ENCODE results near the gene THAP4. TPM values are rescaled to one million over a fixed set of nuclear protein-coding genes. Genes with fewer than 3 reads are reported as not detected.

Gene THAP4
- polyA plus RNA-seq, 3 donors, result 15.1 to 25.9 (median 16.3) TPM

- H3K4me2 ChIP-seq (replicated peaks; ENCODE audit: extremely low read depth, low read length, poor library complexity, severe bottlenecking), result no peak overlapping the region
- TF ChIP-seq CTCF (IDR thresholded peaks at IDR 0.05), result no peak
- no peaks in the 10 kb centered on the region for H3K9me3 ChIP-seq (replicated peaks in 1 of 2; ENCODE audit: control insufficient read depth in 1 of 2, insufficient read depth in 1 of 2, low read length in 2 of 2)
- intact Hi-C loops (cut with micrococcal nuclease), result no loop called here
- Mint-ChIP-seq H3K4me3 (no peak overlapping the region), H3K27ac (no peak overlapping the region), H3K27me3 (ENCODE audit: low read depth in 3 of 3) (peaks cover 24 to 31% (median 26%) of the 10 kb centered on the region in 3 donors), H3K36me3 (peaks cover 2% of the 10 kb centered on the region in 2 donors), H3K4me1 (peaks cover 5% of the 10 kb centered on the region), H3K9me3 (peaks cover 0 to 6% (median 4%) of the 10 kb centered on the region in 7 donors)
- peaks cover 6 to 8% of the 10 kb centered on the region in 2 donors for H3K4me1 ChIP-seq (ENCODE audit: control insufficient read depth in 1 of 2, insufficient read depth in 2 of 2, low read length in 2 of 2)
- 88% methylated on average over 10 of the region's 13 CpGs for WGBS (ENCODE audit: insufficient coverage)
- no peaks in the 10 kb centered on the region for H3K36me3 ChIP-seq (replicated peaks in 1 of 2; ENCODE audit: control insufficient read depth in 1 of 2, insufficient read depth in 2 of 2, low read length in 2 of 2)
- H3K79me2 ChIP-seq (ENCODE audit: insufficient read depth, low read length), result no peaks in the 10 kb centered on the region
- H3K9ac ChIP-seq (ENCODE audit: insufficient read depth, low read length, poor library complexity, severe bottlenecking), result no peak overlapping the region
- no peaks in the 10 kb centered on the region for H4K20me1 ChIP-seq (ENCODE audit: insufficient read depth, low read length)
- no peak for DNase-seq
- H3K4me3 ChIP-seq (replicated peaks in 1 of 3; ENCODE audit: low read depth in 2 of 3, low read length in 3 of 3), result no peak overlapping the region
- no peak overlapping the region for H3K27ac ChIP-seq (ENCODE audit: low read depth in 1 of 2, low read length in 2 of 2)
- H3K27me3 ChIP-seq (ENCODE audit: control insufficient read depth in 2 of 2, insufficient read depth in 2 of 2, low read length in 2 of 2), result peaks cover 0 to 20% of the 10 kb centered on the region in 2 donors
- no peak overlapping the region for H2AFZ ChIP-seq (ENCODE audit: insufficient read depth, low read depth, low read length, poor library complexity, severe bottlenecking)
Observed at GRCh38 chr2:241535871-241536655, 100.9 kb downstream of the THAP4 start.

- H3K9me3 Mint-ChIP-seq, result no peaks in the 10 kb centered on the region
- peaks cover 0 to 10% of the 10 kb centered on the region in 2 donors for H3K27me3 ChIP-seq (ENCODE audit: control insufficient read depth in 2 of 2, insufficient read depth in 2 of 2, low read length in 2 of 2)
- peaks cover 15 to 29% (median 16%) of the 10 kb centered on the region in 3 donors for H3K27me3 Mint-ChIP-seq (ENCODE audit: low read depth in 3 of 3)
- H3K36me3 ChIP-seq (replicated peaks in 1 of 2; ENCODE audit: control insufficient read depth in 1 of 2, insufficient read depth in 2 of 2, low read length in 2 of 2), result no peaks in the 10 kb centered on the region
- no peak overlapping the region for H3K27ac ChIP-seq (ENCODE audit: low read depth in 1 of 2, low read length in 2 of 2)
- no peaks in the 10 kb centered on the region for H3K79me2 ChIP-seq (ENCODE audit: insufficient read depth, low read length)
- intact Hi-C loops (cut with micrococcal nuclease), result no loop called here
- WGBS (ENCODE audit: insufficient coverage), result 94% methylated on average over 15 of the region's 17 CpGs
- no peak overlapping the region for H3K4me3 ChIP-seq (replicated peaks in 1 of 3; ENCODE audit: low read depth in 2 of 3, low read length in 3 of 3)
- no peaks in the 10 kb centered on the region for H3K4me1 Mint-ChIP-seq
- H3K9ac ChIP-seq (ENCODE audit: insufficient read depth, low read length, poor library complexity, severe bottlenecking), result no peak overlapping the region
- DNase-seq, result no peak
- H2AFZ ChIP-seq (ENCODE audit: insufficient read depth, low read depth, low read length, poor library complexity, severe bottlenecking), result no peak overlapping the region
- peak overlapping the region in 1 of 7 donors; percentile 41 for H3K27ac Mint-ChIP-seq
- no peak for TF ChIP-seq CTCF (IDR thresholded peaks at IDR 0.05)
- no peak overlapping the region for H3K4me2 ChIP-seq (replicated peaks; ENCODE audit: extremely low read depth, low read length, poor library complexity, severe bottlenecking)
- no peaks in the 10 kb centered on the region for H3K4me1 ChIP-seq (ENCODE audit: control insufficient read depth in 1 of 2, insufficient read depth in 2 of 2, low read length in 2 of 2)
- no peaks in the 10 kb centered on the region for H3K9me3 ChIP-seq (replicated peaks in 1 of 2; ENCODE audit: control insufficient read depth in 1 of 2, insufficient read depth in 1 of 2, low read length in 2 of 2)
- H4K20me1 ChIP-seq (ENCODE audit: insufficient read depth, low read length), result no peaks in the 10 kb centered on the region
- H3K4me3 Mint-ChIP-seq, result no peak overlapping the region
- no peaks in the 10 kb centered on the region for H3K36me3 Mint-ChIP-seq
Observed at GRCh38 chr2:241534701-241535375, 102.1 kb downstream of the THAP4 start.

Small RNA genes lying within 50 kb of the gene (small RNA-seq; reads per million reads assigned to genes)
- 5.4 reads per million, percentile 54 among the genes with 10 or more reads in this experiment for gene RNA5SP122 (ENCODE audit: insufficient read length, low read depth)

Other genes starting within 250 kb of the THAP4 start
- gene STK25, start 128.6 kb downstream of the THAP4 start, polyA plus RNA-seq, result 100 to 1,000 TPM in 1 of 3 donors, 10 to 100 TPM in 2; 62.7 to 215 (median 69.5) TPM
- gene BOK, start 78.4 kb downstream of the THAP4 start, polyA plus RNA-seq, result under 1 TPM in 1 of 3 donors, not detected in 2; 0.05 TPM
- 100 to 1,000 TPM in 1 of 3 donors, 10 to 100 TPM in 2; 54.5 to 202 (median 58.9) TPM for gene ATG4B, start 535 bp upstream of the THAP4 start, polyA plus RNA-seq
- 10 to 100 TPM; 13.0 to 23.5 (median 18.7) TPM for gene DTYMK, start 49.7 kb upstream of the THAP4 start, polyA plus RNA-seq
- gene ING5, start 64.9 kb upstream of the THAP4 start, polyA plus RNA-seq, result 10 to 100 TPM in 1 of 3 donors, 1 to 10 TPM in 2; 6.5 to 29.5 (median 6.6) TPM
- gene D2HGDH, start 97.5 kb upstream of the THAP4 start, polyA plus RNA-seq, result 10 to 100 TPM in 1 of 3 donors, 1 to 10 TPM in 2; 1.0 to 57.1 (median 1.1) TPM
- not detected for gene GAL3ST2, start 139.7 kb upstream of the THAP4 start, polyA plus RNA-seq
- 1 to 10 TPM in 1 of 3 donors, under 1 TPM in 2; 0.26 to 2.6 (median 0.99) TPM for gene NEU4, start 172.0 kb upstream of the THAP4 start, polyA plus RNA-seq
- under 1 TPM in 1 of 3 donors, not detected in 2; 0.08 TPM for gene PDCD1, start 221.7 kb upstream of the THAP4 start, polyA plus RNA-seq
- gene RTP5, start 232.6 kb upstream of the THAP4 start, polyA plus RNA-seq, result under 1 TPM in 1 of 3 donors, not detected in 2; 0.03 TPM

Data from CD14-positive monocyte (primary cell).